Measurements from ENCODE around the gene SMPD2.

The SMPD2 gene, protein sequence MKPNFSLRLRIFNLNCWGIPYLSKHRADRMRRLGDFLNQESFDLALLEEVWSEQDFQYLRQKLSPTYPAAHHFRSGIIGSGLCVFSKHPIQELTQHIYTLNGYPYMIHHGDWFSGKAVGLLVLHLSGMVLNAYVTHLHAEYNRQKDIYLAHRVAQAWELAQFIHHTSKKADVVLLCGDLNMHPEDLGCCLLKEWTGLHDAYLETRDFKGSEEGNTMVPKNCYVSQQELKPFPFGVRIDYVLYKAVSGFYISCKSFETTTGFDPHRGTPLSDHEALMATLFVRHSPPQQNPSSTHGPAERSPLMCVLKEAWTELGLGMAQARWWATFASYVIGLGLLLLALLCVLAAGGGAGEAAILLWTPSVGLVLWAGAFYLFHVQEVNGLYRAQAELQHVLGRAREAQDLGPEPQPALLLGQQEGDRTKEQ

DNA sequence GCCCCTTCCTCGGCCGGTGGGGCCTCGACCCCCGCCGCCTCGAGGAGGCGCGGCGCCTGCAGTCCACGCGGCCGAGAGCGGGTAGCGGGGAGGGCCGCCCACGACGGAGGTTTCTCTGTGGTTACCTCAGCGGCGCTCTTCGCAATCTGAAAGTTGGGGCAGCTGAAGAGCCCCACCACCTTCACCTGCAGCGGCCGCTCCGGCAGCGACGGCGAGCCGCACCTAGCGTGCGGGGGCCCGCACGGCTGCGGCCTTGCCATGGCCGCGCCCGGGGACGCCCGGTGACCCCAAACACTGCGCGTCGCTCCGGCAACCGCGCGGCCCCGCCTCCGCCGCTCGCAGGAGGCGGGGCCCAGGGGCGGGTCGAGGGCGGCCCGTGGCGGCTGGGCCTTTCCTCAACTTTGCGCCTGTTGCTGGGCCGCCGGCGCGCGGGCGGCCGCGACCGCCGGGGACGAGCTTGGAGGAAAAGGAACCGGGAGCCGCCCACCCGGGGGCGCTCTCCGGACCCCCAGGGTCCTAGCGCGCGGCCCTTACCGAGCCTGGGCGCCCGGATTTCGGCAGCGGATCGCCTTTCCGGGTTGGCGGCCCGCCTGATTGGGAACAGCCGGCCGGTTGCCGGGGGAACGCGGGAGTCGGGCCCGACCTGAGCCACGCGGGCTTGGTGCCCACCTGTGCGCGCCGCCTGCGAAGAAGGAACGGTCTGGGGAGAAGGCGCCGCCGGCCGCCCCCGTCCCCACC is at the start of gene SMPD2, which contains the start of gene PPIL6:
TSS of gene SMPD2 (plus strand) at position 394 of the 738 bp plus-strand sequence. CDS start 398 bp downstream, outside the sequence.
TSS of gene PPIL6 (minus strand) at position 298 of the 738 bp plus-strand sequence. CDS start at position 260, 38 bp downstream.
- DNase-seq (ENCODE audit: low read depth) = peak; percentile 94
- H3K4me3 ChIP-seq (ENCODE audit: low read depth, low read length) = peak within 1 kb of the TSS; percentile 71
- TF ChIP-seq POLR2A (IDR thresholded peaks at IDR 0.05; ENCODE audit: extremely low read depth, insufficient read length) (no peak), MYC (IDR thresholded peaks at IDR 0.05; ENCODE audit: low read depth, low read length) (no peak)
- TF ChIP-seq, protein P1, sequence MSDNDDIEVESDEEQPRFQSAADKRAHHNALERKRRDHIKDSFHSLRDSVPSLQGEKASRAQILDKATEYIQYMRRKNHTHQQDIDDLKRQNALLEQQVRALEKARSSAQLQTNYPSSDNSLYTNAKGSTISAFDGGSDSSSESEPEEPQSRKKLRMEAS (IDR thresholded peaks at IDR 0.05; ENCODE audit: low read depth, low read length) = peak; percentile 77
- TF ChIP-seq, protein P2, sequence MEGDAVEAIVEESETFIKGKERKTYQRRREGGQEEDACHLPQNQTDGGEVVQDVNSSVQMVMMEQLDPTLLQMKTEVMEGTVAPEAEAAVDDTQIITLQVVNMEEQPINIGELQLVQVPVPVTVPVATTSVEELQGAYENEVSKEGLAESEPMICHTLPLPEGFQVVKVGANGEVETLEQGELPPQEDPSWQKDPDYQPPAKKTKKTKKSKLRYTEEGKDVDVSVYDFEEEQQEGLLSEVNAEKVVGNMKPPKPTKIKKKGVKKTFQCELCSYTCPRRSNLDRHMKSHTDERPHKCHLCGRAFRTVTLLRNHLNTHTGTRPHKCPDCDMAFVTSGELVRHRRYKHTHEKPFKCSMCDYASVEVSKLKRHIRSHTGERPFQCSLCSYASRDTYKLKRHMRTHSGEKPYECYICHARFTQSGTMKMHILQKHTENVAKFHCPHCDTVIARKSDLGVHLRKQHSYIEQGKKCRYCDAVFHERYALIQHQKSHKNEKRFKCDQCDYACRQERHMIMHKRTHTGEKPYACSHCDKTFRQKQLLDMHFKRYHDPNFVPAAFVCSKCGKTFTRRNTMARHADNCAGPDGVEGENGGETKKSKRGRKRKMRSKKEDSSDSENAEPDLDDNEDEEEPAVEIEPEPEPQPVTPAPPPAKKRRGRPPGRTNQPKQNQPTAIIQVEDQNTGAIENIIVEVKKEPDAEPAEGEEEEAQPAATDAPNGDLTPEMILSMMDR (IDR thresholded peaks at IDR 0.05; ENCODE audit: low read depth, low read length) = peak; percentile 13

DNA sequence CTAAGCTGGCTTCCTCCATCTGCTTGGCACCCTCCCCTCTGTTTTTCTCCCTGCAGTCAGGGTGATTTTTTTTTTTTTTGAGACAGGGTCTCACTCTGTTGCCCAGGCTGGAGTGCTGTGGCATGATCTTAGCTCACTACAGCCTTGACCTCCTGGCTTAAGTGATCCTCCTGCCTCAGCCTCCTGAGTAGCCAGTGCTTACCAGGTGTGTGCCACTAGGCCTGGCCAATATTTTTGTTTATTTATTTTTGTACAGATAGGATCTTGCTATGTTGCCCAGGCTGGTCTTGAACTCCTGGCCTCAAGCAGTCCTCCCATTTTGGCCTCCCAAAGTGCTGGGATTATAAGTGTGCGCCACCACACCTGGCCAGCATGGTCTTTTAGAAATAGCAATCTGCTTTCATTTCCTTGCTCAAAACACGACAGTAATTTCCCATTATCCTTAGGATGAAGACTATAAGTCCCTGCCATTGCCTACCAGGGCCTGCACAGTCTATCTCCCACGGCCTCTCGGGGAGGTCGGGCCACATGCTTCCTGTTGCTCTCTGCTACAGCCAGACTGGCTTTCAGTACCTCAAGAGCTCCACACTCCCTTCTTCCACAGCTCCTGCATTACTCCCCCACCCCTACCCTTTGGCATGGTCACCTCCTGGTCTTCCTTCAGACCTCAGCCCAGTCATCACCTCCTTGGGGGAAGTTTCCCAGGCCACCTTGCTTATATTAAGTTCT is 47.2 kb upstream of the SMPD2 start:
- TF ChIP-seq, protein P1 (IDR thresholded peaks at IDR 0.05; ENCODE audit: low read depth, low read length) = no peak
- TF ChIP-seq, protein P2 (IDR thresholded peaks at IDR 0.05; ENCODE audit: low read depth, low read length) = no peak
- TF ChIP-seq MYC (IDR thresholded peaks at IDR 0.05; ENCODE audit: low read depth, low read length) (no peak), POLR2A (IDR thresholded peaks at IDR 0.05; ENCODE audit: extremely low read depth, insufficient read length) (no peak)
- DNase-seq (ENCODE audit: low read depth) = no peak
- H3K4me3 ChIP-seq (ENCODE audit: low read depth, low read length) = no peak overlapping the region

DNA sequence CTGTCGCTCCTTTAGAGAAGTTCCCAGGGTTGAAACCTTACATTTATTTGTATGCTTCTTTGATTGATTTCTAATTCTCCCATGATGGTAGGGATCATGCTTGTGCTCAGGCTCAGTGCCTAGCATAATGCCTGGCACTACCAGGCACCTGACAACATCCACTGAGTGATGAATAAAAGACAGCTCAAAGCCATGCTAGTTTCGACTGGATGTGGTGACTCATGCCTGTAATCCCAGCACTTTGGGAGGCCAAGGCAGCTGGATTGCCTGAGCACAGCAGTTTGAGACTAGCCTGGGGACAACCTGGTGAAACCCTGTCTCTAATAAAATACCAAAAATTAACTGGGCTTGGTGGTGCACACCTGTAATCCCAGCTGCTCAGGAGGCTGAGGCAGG is 46.6 kb upstream of the SMPD2 start:
- DNase-seq (ENCODE audit: low read depth) = no peak
- TF ChIP-seq MYC (IDR thresholded peaks at IDR 0.05; ENCODE audit: low read depth, low read length) (no peak), POLR2A (IDR thresholded peaks at IDR 0.05; ENCODE audit: extremely low read depth, insufficient read length) (no peak)
- TF ChIP-seq, protein P1 (IDR thresholded peaks at IDR 0.05; ENCODE audit: low read depth, low read length) = no peak
- TF ChIP-seq, protein P2 (IDR thresholded peaks at IDR 0.05; ENCODE audit: low read depth, low read length) = no peak
- no peak overlapping the region for H3K4me3 ChIP-seq (ENCODE audit: low read depth, low read length)

DNA sequence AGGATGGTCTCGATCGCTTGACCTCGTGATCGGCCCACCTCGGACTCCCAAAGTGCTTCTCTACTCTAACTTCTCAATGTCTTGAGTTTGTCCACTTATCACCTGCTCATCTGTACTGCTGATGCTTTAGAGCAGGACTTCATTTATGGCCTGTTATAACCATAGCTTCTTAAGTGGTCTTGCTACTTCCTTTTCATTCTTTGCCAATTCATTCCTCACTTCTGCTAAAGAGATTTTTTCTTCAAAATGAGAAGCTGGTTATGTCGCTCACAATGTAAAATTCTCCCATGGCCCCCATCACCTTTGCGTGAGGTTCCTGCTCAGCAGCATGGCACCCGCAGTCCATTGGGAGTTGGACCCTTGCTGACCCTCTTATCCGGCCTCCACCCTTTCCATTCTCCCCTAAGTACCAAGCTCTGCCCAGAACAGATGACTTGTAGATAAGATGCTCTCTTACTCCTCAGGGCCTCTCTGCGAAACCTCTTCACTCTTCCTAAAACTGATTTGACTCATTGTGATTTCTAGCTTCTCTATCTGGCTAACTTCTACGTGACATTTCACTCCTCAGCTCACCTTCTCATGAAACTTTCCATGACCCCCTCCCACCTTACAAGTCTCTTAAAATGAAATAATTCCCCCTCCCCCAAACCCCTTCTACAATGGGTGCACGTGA is 44.3 kb upstream of the SMPD2 start:
- no peak for DNase-seq (ENCODE audit: low read depth)
- H3K4me3 ChIP-seq (ENCODE audit: low read depth, low read length) = no peak overlapping the region
- TF ChIP-seq, protein P2 (IDR thresholded peaks at IDR 0.05; ENCODE audit: low read depth, low read length) = no peak
- TF ChIP-seq, protein P1 (IDR thresholded peaks at IDR 0.05; ENCODE audit: low read depth, low read length) = no peak
- TF ChIP-seq POLR2A (IDR thresholded peaks at IDR 0.05; ENCODE audit: extremely low read depth, insufficient read length) (no peak), MYC (IDR thresholded peaks at IDR 0.05; ENCODE audit: low read depth, low read length) (no peak)

DNA sequence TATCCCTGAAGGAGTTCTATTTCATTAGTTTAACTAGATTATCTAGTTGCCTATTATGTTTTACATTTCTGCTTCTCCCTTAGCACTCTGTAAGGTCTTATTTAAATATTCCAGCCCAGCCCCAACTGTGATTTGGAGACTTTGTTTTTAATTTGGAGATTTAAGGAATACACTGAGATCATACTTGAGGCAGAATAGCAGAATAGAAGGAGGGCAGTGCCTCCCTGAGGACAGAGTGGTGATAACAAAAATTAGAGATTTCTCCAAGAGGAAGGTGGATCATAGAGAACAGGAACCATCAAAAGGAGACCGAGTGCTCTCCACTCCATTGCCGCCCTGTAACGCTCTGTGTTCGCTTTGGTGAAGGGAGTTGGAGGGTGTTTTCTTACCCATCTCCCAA is 43.5 kb upstream of the SMPD2 start:
- H3K4me3 ChIP-seq (ENCODE audit: low read depth, low read length) = no peak overlapping the region
- no peak for TF ChIP-seq POLR2A (IDR thresholded peaks at IDR 0.05; ENCODE audit: extremely low read depth, insufficient read length)
- no peak for TF ChIP-seq MYC (IDR thresholded peaks at IDR 0.05; ENCODE audit: low read depth, low read length)
- TF ChIP-seq, protein P1 (IDR thresholded peaks at IDR 0.05; ENCODE audit: low read depth, low read length) = no peak
- TF ChIP-seq, protein P2 (IDR thresholded peaks at IDR 0.05; ENCODE audit: low read depth, low read length) = peak; percentile 39
- peak; percentile 55 for DNase-seq (ENCODE audit: low read depth)

Data from NB4 (cell line).